Stimulated activated effector memory CD8-positive, alpha-beta T cell treated with anti-CD3 and anti-CD28 coated beads, Interleukin-12 subunit alpha, Interleukin-12 subunit beta, amount 100 ng/mL, for 72 hours (primary cell): ENCODE data around the gene ALX4.
A peak's percentile ranks its signal among the peaks of the same experiment; 100 is the strongest.

Experiments
- ATAC-seq: fragments of 150-1000 bp; cut with Tn5 transposase; 2 replicates; pipeline ENCODE4 v1.10.0; 2021
- DNase-seq, 2 donors: peaks; one replicate each; pipeline ENCODE4 v3.0.0; 2021 to 2022; ENCODE audit warnings: low spot score in 2 of 2
- H3K27ac Mint-ChIP-seq: one replicate; pipeline ENCODE4 v1.8.0; 2022; ENCODE audit warnings: mild to moderate bottlenecking, mixed read lengths
- H3K36me3 Mint-ChIP-seq: one replicate; pipeline ENCODE4 v1.8.0; 2022; ENCODE audit warnings: mild to moderate bottlenecking, mixed read lengths
- H3K4me1 Mint-ChIP-seq: one replicate; pipeline ENCODE4 v1.8.0; 2022; ENCODE audit warnings: mixed read lengths
- H3K4me3 Mint-ChIP-seq: one replicate; pipeline ENCODE4 v1.8.0; 2022; ENCODE audit warnings: mild to moderate bottlenecking, mixed read lengths
- H3K9me3 Mint-ChIP-seq: one replicate; pipeline ENCODE4 v1.8.0; 2022; ENCODE audit warnings: mixed read lengths

Gene ALX4

DNA sequence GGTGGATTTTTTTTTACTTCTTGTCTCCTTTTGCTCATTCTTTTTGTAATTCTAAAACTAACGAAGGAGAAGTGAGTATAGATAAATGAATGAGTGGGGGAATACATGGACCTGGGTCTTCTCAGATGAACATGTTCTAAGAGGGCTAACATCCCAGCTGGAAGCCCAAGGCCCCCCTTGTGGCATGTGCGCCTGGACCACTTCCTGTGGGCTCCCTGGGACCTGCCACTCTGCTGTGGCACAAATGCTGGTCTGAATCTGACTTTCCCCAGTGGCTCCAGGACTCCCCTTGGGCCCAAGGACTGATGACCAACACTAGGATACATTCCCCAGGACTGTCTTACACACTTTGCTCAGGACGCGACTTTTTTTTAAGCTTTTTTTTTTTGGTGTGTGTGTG, 32.7 kb upstream of the ALX4 start:
- Mint-ChIP-seq H3K4me1 (no peaks in the 10 kb centered on the region), H3K36me3 (no peaks in the 10 kb centered on the region), H3K27ac (no peak overlapping the region), H3K4me3 (no peak overlapping the region), H3K9me3 (no peaks in the 10 kb centered on the region)
- ATAC-seq (no peak), DNase-seq (no peak)

DNA sequence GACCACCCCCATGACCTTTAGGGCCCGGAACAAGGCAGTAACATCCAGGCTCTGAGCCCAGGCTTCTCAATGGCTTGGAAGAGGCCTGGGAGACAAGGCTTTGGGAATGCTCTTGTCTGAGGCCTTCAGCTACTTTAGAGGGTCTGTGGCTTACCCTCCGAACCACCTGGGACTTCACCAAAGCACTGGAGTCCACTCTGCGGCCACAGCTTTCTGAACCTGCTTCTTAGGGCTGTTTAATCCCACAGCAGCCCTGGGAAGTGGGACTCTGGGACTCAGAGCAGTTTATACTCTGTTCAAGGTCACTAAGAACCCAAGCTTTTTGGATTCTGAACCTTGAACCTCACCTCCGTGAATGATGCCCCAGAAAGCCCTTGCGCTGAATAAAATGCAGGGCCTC, 30.7 kb upstream of the ALX4 start:
- Mint-ChIP-seq H3K9me3 (no peaks in the 10 kb centered on the region), H3K4me1 (no peaks in the 10 kb centered on the region), H3K4me3 (no peak overlapping the region), H3K36me3 (no peaks in the 10 kb centered on the region), H3K27ac (no peak overlapping the region)
- DNase-seq (no peak), ATAC-seq (no peak)

DNA sequence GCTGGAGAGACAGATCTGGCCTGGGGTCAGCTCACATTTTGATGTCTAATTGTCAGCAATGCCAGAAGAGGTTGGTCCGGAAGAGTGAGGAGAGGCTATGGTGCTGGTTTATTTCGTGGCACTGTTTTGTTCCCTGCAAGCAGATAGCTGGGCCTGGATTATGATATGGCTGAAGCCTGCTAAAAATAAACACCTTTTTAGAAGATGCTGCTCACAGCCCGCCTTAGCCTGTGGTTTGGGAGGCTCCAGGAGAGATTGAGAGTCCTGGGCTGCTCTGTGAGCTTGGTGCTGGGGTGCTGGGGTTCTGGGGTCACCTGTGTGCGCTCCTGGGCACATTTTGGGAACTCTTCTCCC, 29.6 kb upstream of the ALX4 start:
- no peaks in the 10 kb centered on the region for H3K4me1 Mint-ChIP-seq

GRCh38 chr11:44338698-44339529, 29.0 kb upstream of the ALX4 start:
- no peak for ATAC-seq
- H3K9me3 Mint-ChIP-seq: no peaks in the 10 kb centered on the region
- DNase-seq: no peak
- no peak overlapping the region for H3K27ac Mint-ChIP-seq
- no peaks in the 10 kb centered on the region for H3K36me3 Mint-ChIP-seq
- no peak overlapping the region for H3K4me3 Mint-ChIP-seq
- no peaks in the 10 kb centered on the region for H3K4me1 Mint-ChIP-seq

More for the DNA sequence above, 29.6 kb upstream of the ALX4 start:
- ATAC-seq (no peak), DNase-seq (no peak)
- Mint-ChIP-seq H3K36me3 (no peaks in the 10 kb centered on the region), H3K9me3 (no peaks in the 10 kb centered on the region), H3K27ac (no peak overlapping the region), H3K4me3 (no peak overlapping the region)

GRCh38 chr11:44338026-44338425, 28.1 kb upstream of the ALX4 start:
- Mint-ChIP-seq H3K4me3 (no peak overlapping the region), H3K27ac (no peak overlapping the region), H3K4me1 (no peaks in the 10 kb centered on the region), H3K36me3 (no peaks in the 10 kb centered on the region), H3K9me3 (no peaks in the 10 kb centered on the region)
- no peak for DNase-seq
- ATAC-seq: no peak

DNA sequence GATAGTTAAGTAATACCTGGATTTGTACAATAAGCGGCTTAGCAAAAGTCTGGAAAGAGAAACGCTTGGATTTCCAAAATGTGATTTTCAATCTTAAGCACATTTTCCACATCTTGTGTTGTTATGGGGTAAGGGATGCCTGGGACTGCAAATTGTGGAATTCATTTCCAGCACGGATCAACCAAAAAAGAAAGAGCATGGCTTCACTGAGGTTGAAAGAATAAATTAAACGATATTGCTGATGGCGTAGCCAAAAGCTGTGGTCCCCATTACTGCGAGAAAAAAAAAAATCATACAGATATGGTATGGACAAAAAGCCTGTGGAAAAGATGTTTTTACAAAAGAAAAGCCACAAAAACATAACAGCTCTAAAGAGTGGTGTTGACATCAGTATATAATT, 26.0 kb upstream of the ALX4 start:
- ATAC-seq: no peak
- no peak overlapping the region for H3K4me3 Mint-ChIP-seq
- no peak overlapping the region for H3K27ac Mint-ChIP-seq

DNA sequence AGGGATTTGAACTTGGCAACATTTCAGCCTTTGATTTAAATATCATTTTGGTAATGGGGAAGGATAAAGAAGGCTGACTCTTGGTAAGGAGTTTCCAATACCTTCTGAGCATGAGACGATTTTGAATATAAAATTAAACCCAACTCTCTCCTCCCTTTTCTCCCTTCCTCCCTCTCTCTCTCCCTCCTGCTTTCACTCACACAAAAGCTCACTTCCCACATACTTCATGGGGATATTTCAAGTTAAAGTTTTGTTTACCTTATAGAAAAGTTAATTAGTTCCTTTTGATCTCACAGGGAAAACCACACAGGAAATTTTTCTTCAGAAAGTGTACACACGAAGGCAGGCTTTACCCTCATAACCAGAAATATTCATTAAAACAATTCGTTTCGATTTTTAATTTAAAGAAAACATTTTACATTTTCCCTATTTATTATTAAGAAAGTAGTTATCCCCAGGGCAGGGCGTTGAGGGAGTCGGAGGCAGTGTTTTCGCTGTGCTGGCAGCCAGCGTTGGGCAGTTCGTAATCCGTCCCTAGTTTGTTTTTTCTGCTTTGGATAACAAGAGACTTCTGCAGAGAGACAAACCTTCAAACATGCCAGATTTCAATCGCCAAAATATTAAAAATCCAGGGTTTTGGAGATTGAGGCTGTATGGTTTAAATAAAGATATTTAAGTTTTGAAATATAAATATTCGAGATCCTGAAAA, 25.3 kb upstream of the ALX4 start:
- H3K27ac Mint-ChIP-seq: no peak overlapping the region
- no peaks in the 10 kb centered on the region for H3K9me3 Mint-ChIP-seq
- H3K4me1 Mint-ChIP-seq: no peaks in the 10 kb centered on the region
- no peak overlapping the region for H3K4me3 Mint-ChIP-seq
- no peaks in the 10 kb centered on the region for H3K36me3 Mint-ChIP-seq
- ATAC-seq (no peak), DNase-seq (no peak)

More for the DNA sequence above, 26.0 kb upstream of the ALX4 start:
- H3K4me1 Mint-ChIP-seq: no peaks in the 10 kb centered on the region
- DNase-seq: no peak
- no peaks in the 10 kb centered on the region for H3K9me3 Mint-ChIP-seq
- no peaks in the 10 kb centered on the region for H3K36me3 Mint-ChIP-seq

DNA sequence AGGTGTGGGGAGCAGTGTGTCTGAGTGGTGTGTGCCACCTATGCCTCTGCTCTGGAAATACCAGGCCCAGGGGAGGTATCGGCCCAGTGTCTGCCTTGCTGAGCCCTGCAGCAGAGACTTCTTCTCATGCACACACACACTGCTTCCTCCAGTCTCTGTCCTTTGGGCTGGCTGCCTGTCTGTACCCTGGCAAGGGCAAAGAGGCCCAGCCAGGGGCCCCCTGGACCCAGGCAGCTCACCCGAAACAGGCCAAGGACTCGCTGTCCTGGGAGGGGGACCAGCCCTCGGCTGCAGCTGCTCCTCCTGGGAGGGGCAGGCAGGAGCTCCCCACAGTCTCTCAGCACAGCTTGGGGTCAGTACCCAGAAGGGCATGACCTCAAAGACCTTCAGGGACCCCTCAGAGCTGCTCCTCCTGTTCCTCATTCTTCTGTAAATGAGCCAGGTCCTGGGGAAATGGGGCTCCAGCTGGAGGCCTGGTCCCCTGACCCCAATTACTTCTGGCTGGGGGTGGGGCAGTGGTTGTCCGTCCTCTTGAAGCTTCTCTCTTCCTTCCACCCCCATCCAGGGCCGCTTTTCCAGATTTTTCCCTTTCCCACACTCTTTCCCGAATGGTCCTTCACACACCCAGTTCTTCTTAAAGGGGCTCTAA, 24.5 kb upstream of the ALX4 start:
- H3K27ac Mint-ChIP-seq: no peak overlapping the region
- H3K4me3 Mint-ChIP-seq: no peak overlapping the region
- no peaks in the 10 kb centered on the region for H3K4me1 Mint-ChIP-seq
- no peaks in the 10 kb centered on the region for H3K36me3 Mint-ChIP-seq
- ATAC-seq (no peak), DNase-seq (no peak)
- no peaks in the 10 kb centered on the region for H3K9me3 Mint-ChIP-seq

DNA sequence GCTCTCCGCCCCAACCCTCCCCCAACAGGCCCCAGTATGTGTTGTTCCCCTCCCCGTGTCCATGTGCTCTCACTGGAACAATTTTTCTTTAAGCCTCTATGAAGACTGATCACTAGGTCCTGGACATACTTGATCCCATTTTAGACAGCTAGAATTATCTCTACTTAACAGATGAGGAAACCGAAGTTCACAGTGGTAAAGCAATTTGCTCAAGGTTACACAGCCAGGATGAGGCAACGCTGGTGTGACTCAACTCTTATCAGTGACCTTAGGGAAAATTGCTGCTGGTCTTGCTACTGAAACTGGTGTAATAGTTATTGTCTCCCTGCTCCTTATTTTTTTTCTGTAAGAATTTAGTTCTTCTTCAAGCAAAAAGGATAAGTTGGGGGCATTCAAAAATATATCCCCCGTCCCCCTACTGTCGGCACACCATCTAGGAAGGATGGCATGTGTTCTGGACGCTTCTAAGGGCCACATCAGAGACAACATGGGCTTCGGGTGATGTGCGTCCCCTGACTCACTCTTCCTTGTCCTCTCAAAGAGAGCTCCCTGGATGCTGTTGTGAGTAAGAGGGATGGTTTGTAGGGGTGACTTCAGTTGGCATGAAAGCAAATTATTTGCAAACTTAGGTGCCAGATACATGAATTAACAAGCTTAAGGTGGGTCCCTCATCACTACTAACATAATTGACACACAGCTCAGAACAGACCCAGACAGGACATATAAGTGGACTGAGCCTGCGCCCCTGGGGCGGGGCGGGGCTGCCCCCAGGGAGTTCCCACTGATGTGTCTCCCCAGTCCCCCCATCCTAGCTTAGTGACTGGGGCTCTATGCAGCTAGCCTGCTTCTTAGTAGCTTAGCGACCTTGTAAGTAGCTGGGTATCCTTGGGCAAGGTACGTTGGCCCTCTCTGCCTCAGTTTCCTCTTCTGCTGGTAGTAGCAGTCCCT, 23.6 kb upstream of the ALX4 start:
- ATAC-seq (no peak), DNase-seq (no peak)
- H3K27ac Mint-ChIP-seq: no peak overlapping the region
- no peaks in the 10 kb centered on the region for H3K9me3 Mint-ChIP-seq
- H3K4me1 Mint-ChIP-seq: no peaks in the 10 kb centered on the region
- no peak overlapping the region for H3K4me3 Mint-ChIP-seq
- no peaks in the 10 kb centered on the region for H3K36me3 Mint-ChIP-seq

DNA sequence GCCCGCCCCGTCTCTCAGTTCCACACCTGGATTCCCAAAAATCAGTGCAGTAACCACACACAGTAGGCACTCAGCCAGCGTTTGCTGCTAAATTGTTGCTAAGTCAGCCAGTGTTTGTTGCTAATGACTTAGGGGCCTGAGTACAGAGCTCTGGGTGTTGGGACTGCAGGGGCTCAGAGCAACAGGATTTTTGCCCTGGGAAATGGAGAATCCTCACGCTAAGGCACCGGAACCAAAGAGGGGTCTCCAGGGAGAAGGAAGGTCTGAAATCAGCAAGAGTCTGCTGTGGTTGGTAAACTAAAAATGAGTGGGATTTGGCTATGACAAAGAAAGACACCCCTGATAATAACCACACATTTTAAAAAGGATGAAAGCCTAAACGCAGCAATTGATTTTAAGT, 22.7 kb upstream of the ALX4 start:
- no peak for ATAC-seq
- no peaks in the 10 kb centered on the region for H3K36me3 Mint-ChIP-seq
- H3K9me3 Mint-ChIP-seq: no peaks in the 10 kb centered on the region
- no peaks in the 10 kb centered on the region for H3K4me1 Mint-ChIP-seq
- no peak for DNase-seq
- H3K4me3 Mint-ChIP-seq: no peak overlapping the region
- H3K27ac Mint-ChIP-seq: no peak overlapping the region

GRCh38 chr11:44329472-44330230, 19.7 kb upstream of the ALX4 start:
- Mint-ChIP-seq H3K27ac (no peak overlapping the region), H3K36me3 (no peaks in the 10 kb centered on the region), H3K9me3 (no peaks in the 10 kb centered on the region), H3K4me3 (no peak overlapping the region), H3K4me1 (no peaks in the 10 kb centered on the region)
- ATAC-seq (peak; percentile 20), DNase-seq (no peak)

- H3K4me3 Mint-ChIP-seq: no peak overlapping the region
Measured at GRCh38 chr11:44328138-44328660, 18.3 kb upstream of the ALX4 start.

GRCh38 chr11:44327730-44328129, 17.8 kb upstream of the ALX4 start:
- Mint-ChIP-seq H3K27ac (no peak overlapping the region), H3K9me3 (no peaks in the 10 kb centered on the region), H3K36me3 (no peaks in the 10 kb centered on the region), H3K4me3 (no peak overlapping the region), H3K4me1 (no peaks in the 10 kb centered on the region)
- DNase-seq (no peak), ATAC-seq (no peak)

More at GRCh38 chr11:44328138-44328660, 18.3 kb upstream of the ALX4 start:
- no peak overlapping the region for H3K27ac Mint-ChIP-seq
- no peaks in the 10 kb centered on the region for H3K9me3 Mint-ChIP-seq
- ATAC-seq (no peak), DNase-seq (no peak)
- H3K36me3 Mint-ChIP-seq: no peaks in the 10 kb centered on the region
- H3K4me1 Mint-ChIP-seq: no peaks in the 10 kb centered on the region
